Measurements from ENCODE around the gene TOMM20.

TOMM20 gene

DNA sequence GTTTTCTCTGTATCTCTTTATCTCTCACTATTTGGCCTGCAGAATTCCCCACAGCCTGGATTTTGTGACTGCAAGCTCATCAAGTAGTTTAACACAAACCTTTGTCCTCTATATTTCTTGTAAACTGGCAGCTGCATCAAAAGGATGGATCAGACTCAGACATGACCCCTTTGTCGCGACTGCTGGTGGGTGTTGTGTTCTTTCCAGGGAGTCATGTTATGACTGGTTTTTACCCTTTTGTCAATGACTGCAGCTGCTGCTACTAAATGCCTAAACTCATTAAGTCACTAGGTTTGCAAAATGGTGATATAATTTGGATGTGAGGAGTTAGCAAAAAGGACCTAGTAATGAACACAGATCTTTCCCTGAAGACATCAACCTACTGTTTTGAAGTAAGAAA lies 10.2 kb upstream of the TOMM20 start:
- DNase-seq, result no peak

DNA sequence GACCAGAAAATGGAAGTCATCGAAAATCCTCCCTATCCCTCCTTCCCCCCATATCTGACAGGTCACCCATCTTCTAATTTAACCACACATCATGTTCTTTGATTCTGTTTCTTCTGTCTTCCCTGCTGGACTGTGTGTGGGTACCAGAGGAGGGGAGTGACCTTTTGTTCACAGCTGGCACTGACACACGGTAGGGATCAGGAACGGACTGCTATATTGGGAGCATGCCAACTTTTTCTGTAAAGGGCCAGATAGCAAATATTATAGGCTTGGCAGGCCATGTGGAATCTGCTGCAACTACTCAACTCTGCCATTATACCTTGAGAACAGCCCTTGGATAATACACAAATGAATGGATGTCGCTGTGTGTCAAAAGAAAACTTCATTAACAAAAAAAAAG lies 7.5 kb upstream of the TOMM20 start:
- DNase-seq, result no peak

DNA sequence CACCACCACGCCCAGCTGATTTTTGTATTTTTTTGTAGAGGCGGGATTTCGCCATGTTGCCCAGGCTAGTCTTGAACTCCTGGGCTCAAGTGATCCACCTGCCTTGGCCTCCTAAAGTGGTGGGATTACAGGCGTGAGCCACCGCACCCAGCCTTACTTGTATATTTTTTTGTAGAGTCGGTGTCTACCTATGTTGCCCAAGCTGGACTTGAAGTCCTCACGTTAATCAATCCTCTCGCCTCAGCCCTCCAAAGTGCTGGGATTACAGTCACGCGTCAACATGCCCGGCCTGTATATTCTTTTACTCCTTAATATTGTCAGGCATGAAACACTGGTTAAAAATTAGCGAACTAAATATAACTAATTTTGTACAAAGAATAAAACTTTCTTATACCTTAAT lies 5.5 kb upstream of the TOMM20 start:
- no peak for DNase-seq

DNA sequence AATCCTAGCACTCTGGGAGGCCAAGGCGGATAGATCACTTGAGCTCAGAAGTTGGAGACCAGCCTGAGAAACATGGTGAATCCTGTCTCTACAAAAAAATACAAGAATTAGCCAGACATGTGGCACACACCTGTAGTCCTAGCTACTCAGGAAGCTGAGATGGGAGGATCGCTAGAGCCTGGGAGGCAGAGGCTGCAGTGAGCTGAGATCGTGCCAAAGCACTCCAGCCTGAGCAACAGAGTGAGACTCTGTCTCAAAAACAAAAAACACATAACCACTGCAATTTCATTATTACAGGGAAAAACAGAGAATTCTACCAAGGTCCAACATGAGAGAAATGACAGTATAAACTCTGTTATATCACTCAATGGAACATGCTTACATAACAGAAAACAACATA lies 4.4 kb upstream of the TOMM20 start:
- DNase-seq, result no peak

DNA sequence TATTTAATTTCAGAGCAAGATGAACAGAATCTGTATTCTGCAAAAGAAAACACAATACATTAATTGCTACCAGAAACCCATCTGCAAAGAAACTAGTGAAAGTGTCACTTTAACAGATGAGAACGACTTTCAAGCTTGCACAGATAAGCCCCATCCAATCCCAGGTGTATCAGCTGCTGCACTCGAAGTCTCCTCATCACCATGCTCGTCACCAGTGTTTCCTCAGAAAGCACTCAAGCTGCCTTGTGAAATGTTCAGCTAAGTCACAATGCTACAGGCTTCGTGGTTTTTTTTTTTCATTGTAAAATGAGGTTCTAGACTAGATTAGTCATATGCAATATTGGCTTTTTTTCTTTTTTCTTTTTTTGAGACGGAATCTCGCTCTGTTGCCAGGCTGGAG lies 3.3 kb upstream of the TOMM20 start:
- DNase-seq, result no peak

DNA sequence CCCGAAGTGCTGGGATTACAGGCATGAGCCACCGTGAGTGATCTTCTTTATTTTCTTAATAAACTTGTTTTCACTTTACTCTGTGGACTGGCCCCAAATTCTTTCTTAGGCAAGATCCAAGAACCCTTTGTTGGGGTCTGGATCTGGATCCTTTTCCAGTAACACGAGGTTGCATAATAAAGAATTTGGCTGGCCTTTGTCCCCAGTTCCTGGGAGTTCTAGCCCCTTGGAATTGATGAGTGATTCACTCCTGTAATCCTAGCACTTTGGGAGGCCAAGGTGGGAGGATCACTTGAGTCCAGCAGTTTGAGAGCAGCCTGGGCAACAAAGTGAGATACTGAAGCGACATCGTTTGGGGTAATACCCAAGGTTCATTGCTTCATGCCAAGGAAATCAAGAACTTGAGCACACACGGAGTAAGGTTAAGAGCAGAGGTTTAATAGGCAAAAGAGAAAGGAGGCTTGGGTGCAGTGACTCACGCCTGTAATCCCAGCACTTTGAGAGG lies 2.2 kb upstream of the TOMM20 start:
- DNase-seq, result no peak

DNA sequence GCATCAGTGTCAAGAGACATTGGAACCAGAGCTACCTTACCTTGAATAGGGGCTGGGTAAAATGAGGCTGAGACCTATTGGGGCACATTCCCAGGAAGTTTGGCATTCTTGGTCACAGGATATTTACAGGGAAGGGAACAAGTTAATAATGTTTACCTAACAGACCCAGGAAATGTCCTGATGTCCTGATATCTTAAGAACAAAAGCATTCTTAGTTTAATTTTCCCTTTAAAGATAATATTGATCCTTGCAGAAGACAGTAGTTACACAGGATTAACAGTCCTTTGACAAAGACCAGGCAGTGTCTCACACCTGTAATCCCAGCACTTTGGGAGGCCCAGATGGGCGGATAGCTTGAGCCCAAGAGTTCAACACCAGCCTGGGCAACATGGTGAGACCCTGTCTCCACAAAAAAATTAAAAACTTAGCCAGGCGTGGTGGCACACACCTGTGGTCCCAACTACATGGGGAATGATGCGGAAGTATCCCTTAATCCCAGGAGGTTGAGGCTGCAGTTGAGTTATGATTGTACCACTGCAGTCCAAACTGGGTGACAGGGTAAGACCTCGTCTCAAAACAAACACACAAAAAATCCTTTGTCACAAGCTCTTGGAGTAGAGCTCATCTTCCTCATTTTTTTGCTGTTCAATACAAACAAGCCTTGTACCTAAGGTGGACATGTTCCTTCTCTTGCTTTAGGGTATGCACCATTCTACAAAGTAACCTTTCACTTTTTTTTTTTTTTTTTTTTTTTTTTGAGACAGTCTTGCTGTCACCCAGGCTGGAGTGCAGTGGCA lies 1.3 kb upstream of the TOMM20 start:
- no peak for DNase-seq

DNA sequence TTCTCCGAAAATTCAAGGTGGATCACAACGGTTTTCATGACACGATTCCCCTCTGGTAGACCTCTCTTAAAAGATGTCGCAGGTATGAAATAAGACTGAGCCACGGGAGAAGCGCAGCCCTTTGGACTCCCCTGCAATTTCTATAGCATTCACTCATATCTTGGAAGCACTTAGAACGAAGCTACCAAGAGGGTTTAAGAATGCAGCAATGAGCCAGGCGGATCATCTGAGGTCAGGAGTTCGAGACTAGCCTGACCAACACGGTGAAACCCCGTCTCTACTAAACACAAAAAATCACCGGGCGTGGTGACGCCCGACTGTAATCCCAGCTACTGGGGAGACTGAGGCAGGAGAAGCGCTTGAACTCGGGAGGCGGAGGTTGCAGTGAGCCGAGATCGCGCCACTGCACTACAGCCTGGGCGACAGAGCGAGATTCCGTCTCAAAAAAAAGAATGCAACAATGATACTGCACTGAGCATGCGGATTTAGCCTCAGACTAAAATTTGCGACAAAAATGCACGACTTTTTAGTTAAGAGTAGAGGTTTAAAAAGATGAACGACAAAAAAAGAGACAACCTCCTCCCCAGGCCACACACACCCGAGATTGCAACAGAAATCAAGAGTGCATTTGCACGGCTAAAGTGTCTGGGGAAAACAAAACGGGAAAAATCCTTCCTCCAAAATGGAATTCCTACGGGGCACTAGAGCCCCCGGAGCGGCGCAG lies 743 bp downstream of the TOMM20 start:
- DNase-seq, result no peak

DNA sequence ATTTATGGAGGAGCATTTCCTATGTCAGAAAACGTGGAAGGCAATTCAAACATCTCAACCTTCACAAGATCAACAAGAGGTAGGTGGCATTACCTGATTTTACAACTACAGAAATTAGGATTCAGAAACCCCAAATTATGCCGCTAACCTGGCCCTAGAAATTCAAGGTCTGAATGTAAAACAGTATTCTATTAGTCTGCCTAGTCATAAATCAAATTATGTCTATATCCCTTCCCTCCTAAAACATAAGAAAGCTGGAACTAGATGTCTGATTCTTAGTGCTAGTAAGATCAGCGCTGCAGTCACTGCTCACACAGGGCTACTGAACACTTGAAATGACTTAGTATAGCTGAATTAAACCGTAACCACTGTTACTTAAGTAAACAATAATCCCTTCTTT lies 1.4 kb downstream of the TOMM20 start:
- DNase-seq, result no peak

DNA sequence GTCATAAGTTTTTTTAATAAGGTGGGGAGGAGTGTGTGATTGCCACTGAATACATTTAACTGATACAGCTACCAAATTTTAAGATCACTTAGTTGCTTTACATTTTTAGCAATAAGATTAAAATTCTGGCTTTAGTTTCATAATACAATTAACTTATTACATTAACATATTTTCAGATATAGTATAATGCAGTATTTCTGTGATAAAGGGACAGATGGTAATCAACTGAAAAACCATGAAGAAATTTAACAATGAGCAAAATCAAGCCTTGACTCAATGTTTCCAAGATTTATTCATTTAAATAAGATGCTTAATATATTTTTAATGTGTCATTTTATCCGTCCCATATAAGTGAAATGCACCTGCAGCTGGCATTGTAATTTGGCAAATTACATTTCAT lies 4.0 kb downstream of the TOMM20 start:
- DNase-seq, result no peak

DNA sequence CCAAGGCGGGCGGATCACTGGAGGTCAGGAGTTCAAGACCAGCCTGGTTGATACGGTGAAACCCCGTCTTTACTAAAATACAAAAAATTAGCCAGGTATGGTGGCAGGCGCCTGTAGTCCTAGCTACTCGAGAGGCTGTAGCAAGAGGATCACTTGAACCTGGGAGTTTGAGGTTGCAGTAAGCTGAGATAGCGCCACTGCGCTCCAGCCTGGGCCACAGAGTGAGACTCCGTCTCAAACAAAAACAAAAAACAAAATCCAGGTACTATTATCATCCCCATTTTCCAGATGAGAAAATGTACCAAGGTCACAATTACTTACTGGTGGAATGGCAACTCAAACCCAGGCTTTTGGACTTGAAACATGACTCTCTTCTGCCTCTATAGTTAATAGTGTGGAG lies 4.5 kb downstream of the TOMM20 start:
- DNase-seq, result no peak

DNA sequence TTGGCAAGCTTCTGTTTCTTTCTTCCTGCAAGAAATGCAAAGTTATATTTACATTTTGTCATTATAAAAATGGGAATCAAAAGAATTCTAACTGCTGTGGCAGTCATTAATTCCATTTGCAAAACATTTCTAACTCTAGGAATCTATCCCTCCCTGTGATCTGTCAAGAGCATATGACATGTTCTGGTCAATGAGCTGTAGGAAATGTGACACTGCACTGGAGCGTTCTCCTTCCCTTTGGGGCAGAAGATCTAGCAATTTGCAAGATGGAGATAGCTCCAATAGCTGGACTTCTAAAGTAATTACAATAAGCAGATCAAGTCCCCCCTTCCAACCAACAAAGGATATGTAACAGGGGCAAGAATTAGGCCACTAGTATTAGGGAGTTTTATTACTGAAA lies 6.3 kb downstream of the TOMM20 start:
- DNase-seq, result no peak

DNA sequence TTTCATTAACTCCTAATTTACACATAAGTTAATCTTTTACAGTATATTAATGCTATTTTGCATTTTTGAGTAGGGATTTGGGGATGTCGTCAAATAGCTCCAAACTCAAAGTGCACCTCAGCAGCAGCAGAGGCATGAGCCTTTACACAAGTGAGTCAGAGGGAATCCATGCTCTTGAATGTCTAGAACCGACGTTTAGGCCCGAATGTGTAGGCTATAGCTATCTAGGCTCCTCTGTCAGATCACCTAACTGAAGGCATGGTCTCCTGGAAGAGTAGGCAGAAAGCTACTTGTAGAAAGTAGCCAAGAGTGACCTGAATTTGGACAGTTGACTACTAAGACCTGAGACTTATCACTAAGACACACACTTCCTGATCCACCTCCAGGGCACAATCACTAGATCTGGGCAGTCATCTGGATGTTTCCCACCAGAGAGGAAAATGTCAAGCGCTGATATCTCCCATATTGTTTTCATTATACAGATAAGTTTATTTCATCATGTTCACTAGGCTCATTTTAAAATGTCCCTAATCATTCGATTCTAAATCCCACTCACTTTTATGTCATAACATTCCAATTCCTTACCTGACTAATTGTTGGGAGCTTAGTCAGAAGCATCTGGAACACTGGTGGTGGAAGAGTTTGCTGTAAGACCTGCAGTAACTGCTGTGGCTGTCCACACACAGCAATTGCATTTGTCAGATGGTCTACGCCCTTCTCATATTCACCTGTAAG lies 15.3 kb downstream of the TOMM20 start:
- no peak for DNase-seq

DNA sequence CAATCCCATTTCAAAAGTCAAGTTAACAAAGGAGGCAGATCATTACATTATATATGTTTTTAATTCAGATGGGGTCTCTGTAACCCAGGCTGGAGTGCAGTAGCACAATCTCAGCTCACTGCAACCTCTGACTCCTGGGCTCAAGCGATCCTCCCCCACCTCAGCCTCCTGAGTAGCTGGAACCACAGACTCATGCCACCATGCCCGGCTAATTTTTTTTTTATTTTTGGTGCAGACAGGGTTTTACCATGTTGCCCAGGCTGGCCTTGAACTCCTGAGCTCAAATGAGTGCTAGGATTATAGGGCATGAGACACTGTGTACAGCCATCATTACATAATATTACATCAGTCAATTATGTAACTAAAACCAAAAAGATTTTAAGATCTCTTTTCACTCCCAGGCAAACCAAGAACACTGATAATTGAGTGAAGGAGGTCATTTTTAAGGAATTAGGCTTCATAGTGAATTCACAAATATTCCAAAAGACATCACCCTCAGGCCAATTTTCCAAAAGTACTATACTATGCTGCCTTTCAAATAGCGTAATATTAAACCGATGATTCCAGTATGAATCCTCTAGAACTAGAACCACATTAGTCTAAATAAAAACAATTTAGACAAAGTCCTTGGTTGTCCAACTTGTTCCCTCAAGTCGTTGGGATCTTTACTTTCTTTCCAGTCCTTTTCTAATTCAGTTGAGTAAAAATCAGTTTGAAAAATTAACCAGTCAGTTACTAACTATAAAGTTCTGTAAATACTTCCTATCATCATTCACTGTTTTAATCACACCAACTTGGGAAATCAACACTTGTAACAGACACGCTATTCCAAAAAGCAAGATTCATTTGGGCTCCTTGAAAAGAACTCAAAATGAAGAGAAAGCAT lies 16.1 kb downstream of the TOMM20 start:
- DNase-seq, result no peak

DNA sequence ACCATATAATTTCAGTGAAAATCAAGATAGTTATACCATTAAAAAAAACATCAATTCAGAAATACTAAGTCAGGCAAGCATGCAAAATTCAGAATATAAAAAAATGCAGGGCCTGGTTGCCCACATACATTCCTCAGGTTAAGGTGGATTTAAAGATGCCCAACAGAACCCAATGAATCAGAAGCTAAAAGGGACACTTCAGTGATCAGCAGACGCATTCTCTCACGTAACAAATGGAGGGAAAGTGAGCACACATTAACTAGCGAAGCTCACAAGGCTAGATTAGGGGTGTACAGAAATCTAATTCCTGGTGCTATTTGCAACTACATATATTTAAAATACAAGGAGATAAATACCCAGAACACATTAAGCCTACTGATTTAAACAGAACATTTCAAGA lies 17.5 kb downstream of the TOMM20 start:
- DNase-seq, result no peak

DNA sequence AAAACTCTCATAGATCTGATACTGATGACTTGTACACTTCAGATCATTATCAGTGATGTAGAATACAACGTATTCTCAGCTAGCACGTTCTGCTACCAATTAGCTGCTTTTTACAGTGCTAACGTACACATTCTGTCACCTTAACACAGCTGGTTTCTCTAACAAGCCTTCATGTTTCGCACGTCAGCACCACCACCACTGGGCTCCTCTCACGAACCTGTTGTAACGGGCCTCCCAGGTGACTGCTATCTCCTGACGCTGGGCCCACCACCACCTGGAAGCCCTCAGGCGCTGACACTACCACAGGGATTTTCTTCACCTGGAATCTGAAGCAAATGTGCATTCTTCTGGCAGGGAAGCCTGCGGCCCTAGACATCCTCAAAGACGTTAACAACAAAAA lies 19.8 kb downstream of the TOMM20 start:
- DNase-seq, result no peak

DNA sequence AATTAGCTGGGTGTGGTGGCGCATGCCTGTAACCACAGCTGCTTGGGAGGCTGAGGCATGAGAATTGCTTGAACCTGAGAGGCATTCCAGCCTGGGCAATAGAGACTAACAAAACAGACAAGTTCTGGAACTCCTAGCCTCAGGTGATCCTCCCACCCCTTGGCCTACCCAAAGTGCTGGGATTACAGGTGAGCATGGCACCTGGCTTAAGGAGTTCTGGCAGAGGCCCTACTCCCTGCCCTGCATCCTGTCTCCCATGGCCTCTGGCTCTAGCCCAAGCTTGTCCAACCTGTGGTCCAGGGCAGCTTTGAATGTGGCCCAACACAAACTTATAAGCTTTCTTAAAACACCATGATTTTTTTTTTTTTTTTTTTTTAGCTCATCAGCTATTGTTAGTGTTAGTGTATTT lies 20.4 kb downstream of the TOMM20 start:
- DNase-seq, result no peak

DNA sequence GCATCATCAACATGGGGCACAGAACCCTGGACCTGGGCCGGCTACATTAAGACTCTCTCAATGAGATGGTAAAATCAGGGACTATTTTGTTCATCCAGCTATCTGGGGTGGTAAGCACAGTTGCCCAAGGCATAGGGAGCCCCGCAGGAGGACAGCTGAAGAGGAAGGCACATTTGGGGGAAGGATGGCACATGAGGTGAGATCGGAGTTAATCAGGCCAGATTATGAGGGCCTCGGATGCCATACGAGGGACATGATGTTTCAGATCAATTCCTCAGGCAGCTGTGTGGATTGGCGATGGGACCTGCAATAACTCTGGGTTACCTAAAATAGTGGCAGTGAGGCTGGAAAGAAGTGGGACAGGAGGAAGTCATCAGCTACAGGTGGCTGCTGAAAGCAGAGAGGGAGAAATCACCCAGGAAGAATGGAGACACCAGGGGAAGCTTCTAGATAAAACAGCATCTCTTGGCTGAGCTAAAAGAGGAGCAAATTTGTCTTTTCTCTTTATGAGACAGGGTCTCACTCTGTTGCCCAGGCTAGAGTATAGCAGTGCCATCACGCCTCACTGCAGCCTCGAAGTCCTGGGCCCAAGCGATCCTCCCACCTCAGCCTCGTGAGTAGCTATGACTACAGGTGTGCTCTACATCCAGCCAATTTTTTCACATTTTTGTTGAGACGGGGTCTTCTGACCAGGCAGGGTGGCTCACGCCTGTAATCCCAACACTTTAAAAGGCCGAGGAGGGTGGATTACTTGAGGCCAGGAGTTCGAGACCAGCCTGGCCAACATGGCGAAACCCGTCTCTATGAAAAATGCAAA lies 21.1 kb downstream of the TOMM20 start:
- DNase-seq, result no peak

DNA sequence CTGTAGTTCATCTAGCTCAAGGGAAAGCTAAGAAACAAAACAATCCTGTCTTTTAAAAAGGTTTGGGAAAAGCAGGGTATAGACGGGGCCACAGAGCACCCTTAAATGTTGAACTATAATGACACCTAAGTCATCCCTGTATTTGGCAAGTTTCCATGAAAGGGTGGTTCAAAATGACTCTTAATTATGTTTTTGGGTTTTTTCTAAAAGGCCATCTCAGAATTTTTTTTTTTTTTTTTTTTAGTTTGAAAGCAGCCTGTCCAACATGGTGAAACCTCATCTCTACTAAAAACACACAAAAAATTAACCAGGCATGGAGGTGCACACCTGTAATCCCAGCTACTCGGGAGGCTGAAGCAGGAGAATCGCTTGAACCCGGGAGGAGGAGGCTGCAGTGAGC lies 22.2 kb downstream of the TOMM20 start:
- DNase-seq, result no peak

DNA sequence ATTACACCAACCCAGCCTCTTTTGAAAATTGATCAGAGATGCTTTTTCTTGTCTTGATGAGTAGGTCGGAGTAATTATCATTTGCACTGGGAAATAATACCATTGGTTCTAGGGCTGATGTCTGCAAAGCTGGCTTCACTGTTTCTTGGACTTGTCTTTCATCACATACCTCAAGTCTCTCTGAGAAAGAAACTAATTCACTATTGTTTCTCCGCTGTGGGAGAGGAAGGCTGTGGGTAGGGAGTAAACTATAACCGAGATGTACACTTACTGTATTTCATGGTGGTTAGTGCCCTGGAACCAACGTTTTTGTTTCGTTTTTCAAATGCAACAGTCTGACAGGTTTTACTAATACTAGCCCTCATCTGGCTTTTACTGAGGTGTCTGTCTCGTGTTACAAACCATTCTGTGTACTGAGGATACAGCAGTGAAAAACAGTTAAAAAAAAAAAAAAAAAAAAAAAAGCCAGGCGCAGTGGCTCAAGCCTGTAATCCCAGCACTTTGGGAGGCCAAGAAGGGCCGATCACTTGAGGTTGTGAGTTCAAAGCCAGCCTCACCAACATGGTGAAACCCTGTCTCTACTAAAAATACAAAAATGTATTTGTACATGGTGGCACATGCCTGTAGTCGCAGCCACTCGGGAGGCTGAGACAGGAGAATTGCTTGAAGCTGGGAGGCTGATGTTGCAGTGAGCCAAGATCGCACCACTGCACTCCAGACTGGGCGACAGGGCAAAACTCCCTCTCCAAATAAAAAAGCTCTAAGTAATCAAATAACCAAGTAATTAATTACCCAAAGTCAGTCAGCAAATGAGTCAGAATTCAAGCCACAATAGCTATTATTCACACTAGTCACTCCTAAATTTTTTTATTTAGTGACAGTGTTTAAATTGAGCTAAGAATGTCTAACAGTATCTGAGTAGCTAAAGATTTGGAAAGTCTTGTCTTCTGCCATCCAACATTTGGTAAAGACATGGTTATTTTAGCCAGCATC lies 23.3 kb downstream of the TOMM20 start:
- no peak for DNase-seq

Measured in right kidney (tissue), 1 donor.